ENCODE data around the gene BAHCC1. TPM values are rescaled to one million over a fixed set of nuclear protein-coding genes. Genes with fewer than 3 reads are reported as not detected.
A peak's percentile ranks its signal among the peaks of the same experiment; 100 is the strongest.

BAHCC1 gene
- total RNA-seq, 1 experiment from 2014 or later: 33.7 TPM

DNA sequence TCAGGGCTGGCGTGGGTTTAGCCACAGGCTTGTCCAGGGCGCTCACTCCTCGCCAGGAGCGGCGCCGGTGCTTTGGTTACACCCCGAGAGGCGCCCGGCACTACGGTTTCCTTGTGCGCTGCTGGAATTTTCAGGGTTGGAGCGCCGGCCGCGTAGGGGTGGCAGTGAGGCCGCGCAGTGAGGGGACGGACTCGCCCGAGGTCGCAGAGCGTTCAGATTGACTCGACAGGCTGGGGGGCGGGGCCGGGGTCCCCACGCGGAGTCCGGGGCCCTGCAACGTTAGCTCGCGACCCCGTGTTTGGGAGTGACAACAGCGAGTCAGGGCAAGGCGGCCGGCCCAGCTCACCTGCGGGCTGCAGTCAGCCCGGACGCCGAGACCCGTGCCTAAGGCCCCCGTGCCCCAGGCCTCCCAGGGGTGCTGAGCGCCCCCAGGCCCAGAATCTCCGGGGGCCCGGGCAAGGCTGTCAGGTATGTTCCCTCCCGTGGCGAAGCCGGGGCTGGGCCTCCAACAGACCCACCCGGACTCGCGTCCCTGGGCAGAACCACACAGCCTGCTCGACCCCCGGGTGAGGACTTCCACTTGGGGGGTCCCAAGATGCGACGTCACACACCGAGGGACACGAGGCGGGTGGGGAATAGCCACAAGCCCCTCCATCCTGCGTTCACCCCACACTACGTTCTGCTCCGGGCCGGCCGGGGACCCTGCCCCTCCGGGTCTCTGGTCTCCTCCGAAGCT, 118.7 kb downstream of the BAHCC1 start:
- peak overlapping the region; percentile 76 for H3K4me3 ChIP-seq
- H3K27me3 ChIP-seq (ENCODE audit: insufficient read depth, low read depth): no peaks in the 10 kb centered on the region
- peaks cover 34% of the 10 kb centered on the region for H4K20me1 ChIP-seq (ENCODE audit: insufficient read depth)
- BruUV-seq (replicated peaks): no TSS peak
- peak overlapping the region; percentile 96 for H3K27ac ChIP-seq
- H3K4me1 ChIP-seq (replicated peaks; ENCODE audit: insufficient read depth): peaks cover 23% of the 10 kb centered on the region
- peaks cover 57% of the 10 kb centered on the region for H3F3A ChIP-seq (ENCODE audit: insufficient read depth, low read depth)
- peaks cover 32% of the 10 kb centered on the region for H3K36me3 ChIP-seq (ENCODE audit: low read depth)
- TF ChIP-seq, protein P1, sequence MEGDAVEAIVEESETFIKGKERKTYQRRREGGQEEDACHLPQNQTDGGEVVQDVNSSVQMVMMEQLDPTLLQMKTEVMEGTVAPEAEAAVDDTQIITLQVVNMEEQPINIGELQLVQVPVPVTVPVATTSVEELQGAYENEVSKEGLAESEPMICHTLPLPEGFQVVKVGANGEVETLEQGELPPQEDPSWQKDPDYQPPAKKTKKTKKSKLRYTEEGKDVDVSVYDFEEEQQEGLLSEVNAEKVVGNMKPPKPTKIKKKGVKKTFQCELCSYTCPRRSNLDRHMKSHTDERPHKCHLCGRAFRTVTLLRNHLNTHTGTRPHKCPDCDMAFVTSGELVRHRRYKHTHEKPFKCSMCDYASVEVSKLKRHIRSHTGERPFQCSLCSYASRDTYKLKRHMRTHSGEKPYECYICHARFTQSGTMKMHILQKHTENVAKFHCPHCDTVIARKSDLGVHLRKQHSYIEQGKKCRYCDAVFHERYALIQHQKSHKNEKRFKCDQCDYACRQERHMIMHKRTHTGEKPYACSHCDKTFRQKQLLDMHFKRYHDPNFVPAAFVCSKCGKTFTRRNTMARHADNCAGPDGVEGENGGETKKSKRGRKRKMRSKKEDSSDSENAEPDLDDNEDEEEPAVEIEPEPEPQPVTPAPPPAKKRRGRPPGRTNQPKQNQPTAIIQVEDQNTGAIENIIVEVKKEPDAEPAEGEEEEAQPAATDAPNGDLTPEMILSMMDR (conservative IDR thresholded peaks at IDR 0.05): no peak
- TF ChIP-seq EZH2 (IDR thresholded peaks at IDR 0.05; ENCODE audit: low read depth): no peak
- intact Hi-C loops (cut with micrococcal nuclease; ENCODE audit: unreplicated experiment): no loop called here
- ChIA-PET CTCF (no interaction called here), POLR2A (ENCODE audit: unreplicated experiment) (interaction anchor here (0.6 kb wide), 2 partner anchors 199 to 585 kb away, joined by 3 read pairs; no protein-coding TSS in a partner anchor)
- H2AFZ ChIP-seq: no peak overlapping the region
- H3K79me2 ChIP-seq (ENCODE audit: low read depth): peaks cover 63% of the 10 kb centered on the region
- no peaks in the 10 kb centered on the region for H3K9me3 ChIP-seq (ENCODE audit: insufficient read depth, low read depth)
- peak; percentile 41 to 63 for DNase-seq
- no peaks in the 10 kb centered on the region for H3K9me2 ChIP-seq (ENCODE audit: insufficient read depth)
- peak overlapping the region; percentile 87 for H3K4me2 ChIP-seq

DNA sequence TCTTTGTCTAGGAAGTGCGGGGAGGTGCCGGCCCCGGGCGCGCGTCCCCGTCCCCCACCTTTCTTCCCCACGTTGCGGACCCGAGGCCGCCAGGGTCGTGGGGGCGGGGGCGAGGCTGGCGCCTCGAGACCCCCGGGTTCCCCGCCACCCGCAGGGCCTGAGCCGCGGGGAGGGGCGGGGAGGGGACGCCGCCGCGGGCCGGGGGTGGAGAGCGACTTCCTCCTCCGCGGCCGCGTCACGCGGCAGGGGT, 119.2 kb downstream of the BAHCC1 start:
- Histone ChIP-seq H3K4me2 (peak overlapping the region; percentile 87), H3K27me3 (ENCODE audit: insufficient read depth, low read depth) (no peaks in the 10 kb centered on the region), H3K4me3 (peak overlapping the region; percentile 76), H3K4me1 (replicated peaks; ENCODE audit: insufficient read depth) (peaks cover 21% of the 10 kb centered on the region), H3K27ac (peak overlapping the region; percentile 96), H3K79me2 (ENCODE audit: low read depth) (peaks cover 58% of the 10 kb centered on the region), H3F3A (ENCODE audit: insufficient read depth, low read depth) (peaks cover 52% of the 10 kb centered on the region), H2AFZ (no peak overlapping the region), H3K9me3 (ENCODE audit: insufficient read depth, low read depth) (no peaks in the 10 kb centered on the region), H3K9me2 (ENCODE audit: insufficient read depth) (no peaks in the 10 kb centered on the region), H3K36me3 (ENCODE audit: low read depth) (peaks cover 28% of the 10 kb centered on the region), H4K20me1 (ENCODE audit: insufficient read depth) (peaks cover 29% of the 10 kb centered on the region)
- no peak for TF ChIP-seq EZH2 (IDR thresholded peaks at IDR 0.05; ENCODE audit: low read depth)
- TF ChIP-seq, protein P1 (conservative IDR thresholded peaks at IDR 0.05): no peak
- POLR2A ChIA-PET (ENCODE audit: unreplicated experiment): interaction anchor here (0.6 kb wide), 2 partner anchors 199 to 584 kb away, joined by 3 read pairs; no protein-coding TSS in a partner anchor
- no TSS peak for BruUV-seq (replicated peaks)
- no peak for DNase-seq
- CTCF ChIA-PET: no interaction called here
- intact Hi-C loops (cut with micrococcal nuclease; ENCODE audit: unreplicated experiment): no loop called here

DNA sequence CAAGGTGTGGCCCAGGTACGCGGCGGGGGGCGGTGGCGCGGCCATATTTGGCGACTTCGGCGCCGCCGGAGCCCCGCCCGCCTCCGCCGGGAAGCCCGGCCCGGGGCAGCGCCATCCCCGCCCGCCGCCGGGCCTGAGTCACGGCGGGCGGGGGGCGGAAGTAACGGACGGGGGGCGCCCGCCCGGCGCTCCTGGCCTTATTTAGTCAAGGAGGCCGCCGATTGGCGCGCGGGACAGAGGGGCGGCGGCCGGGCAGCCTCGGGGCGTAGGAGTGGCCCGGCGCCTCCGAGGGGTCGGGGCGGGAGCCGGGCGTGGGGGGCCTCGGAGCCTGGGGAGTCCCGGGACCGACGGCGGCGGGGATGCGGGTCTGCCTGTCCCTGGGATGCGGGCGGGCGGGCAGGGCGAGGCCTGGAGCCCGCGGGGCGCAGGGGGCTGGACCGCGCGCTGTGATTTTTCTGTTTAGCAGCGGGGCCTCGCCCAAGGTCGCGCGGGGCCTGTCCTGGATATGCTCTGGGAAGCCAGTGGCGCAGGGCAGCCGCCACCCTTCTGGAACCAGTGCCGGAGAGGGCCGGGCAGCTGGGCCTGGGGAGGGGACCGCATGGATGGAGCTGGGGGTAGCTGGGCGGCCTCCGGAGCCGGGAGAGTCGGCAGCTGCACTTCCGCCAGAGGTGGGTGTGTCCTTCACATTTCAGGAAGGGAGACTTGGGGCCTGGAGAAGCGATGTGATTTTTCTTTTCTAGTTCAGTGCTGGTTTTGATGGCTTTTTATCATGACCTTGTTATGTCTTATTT, 119.7 kb downstream of the BAHCC1 start:
- CTCF ChIA-PET: interaction anchor here (1.5 kb wide), 1 partner anchor 86 kb away, joined by 5 read pairs; no protein-coding TSS in a partner anchor

More for the DNA sequence above, 119.7 kb downstream of the BAHCC1 start:
- peak overlapping the region; percentile 76 for H3K4me3 ChIP-seq
- intact Hi-C loops (cut with micrococcal nuclease; ENCODE audit: unreplicated experiment): no loop called here
- no TSS peak for BruUV-seq (replicated peaks)
- peaks cover 22% of the 10 kb centered on the region for H3K36me3 ChIP-seq (ENCODE audit: low read depth)
- peak; percentile 55 to 93 for DNase-seq
- H3K27ac ChIP-seq: peak overlapping the region; percentile 96
- no peaks in the 10 kb centered on the region for H3K9me3 ChIP-seq (ENCODE audit: insufficient read depth, low read depth)
- POLR2A ChIA-PET (ENCODE audit: unreplicated experiment): interaction anchor here (0.5 to 0.7 kb wide), 5 partner anchors 165 to 262 kb away, joined by 3 to 4 read pairs (median 3); no protein-coding TSS in a partner anchor
- no peaks in the 10 kb centered on the region for H3K27me3 ChIP-seq (ENCODE audit: insufficient read depth, low read depth)
- no peak for TF ChIP-seq EZH2 (IDR thresholded peaks at IDR 0.05; ENCODE audit: low read depth)
- H4K20me1 ChIP-seq (ENCODE audit: insufficient read depth): peaks cover 24% of the 10 kb centered on the region
- peaks cover 47% of the 10 kb centered on the region for H3F3A ChIP-seq (ENCODE audit: insufficient read depth, low read depth)
- H3K9me2 ChIP-seq (ENCODE audit: insufficient read depth): no peaks in the 10 kb centered on the region
- peak overlapping the region; percentile 88 for H3K4me2 ChIP-seq
- no peak overlapping the region for H2AFZ ChIP-seq
- peaks cover 53% of the 10 kb centered on the region for H3K79me2 ChIP-seq (ENCODE audit: low read depth)
- H3K4me1 ChIP-seq (replicated peaks; ENCODE audit: insufficient read depth): peaks cover 18% of the 10 kb centered on the region
